SK-N-DZ (cell line): ENCODE results near the gene LTBP2. TPM values are rescaled to one million over a fixed set of nuclear protein-coding genes. Genes with fewer than 3 reads are reported as not detected.

Experiments used
- DNase-seq: peaks from one replicate; pipeline ENCODE4 v3.0.0-alpha.2; 2015; ENCODE audit warnings: low spot score
- polyA plus RNA-seq, 2 experiments: library from polyadenylated mRNA; depleted of rRNA; stranded (reverse); fragments of >200 nt; gene quantifications; 2 replicates each; pipeline ENCODE4 v1.2.3, GENCODE V29; 2014

LTBP2 gene
- 0.01 TPM in 1 of 2 replicates, not detected in the other for polyA plus RNA-seq (2014; cell fraction: cytosol; rRNA removed)
- polyA plus RNA-seq (2014; cell fraction: nucleus; rRNA removed): not detected in 2 replicates

- DNase-seq: no peak
Measured at GRCh38 chr14:74611650-74612349, at the start of gene LTBP2. LTBP2 (minus strand) TSS chr14:74612237; CDS start chr14:74611944, 293 bp downstream.

GRCh38 chr14:74660863-74661262, 48.8 kb upstream of the LTBP2 start:
- no peak for DNase-seq

- no peak for DNase-seq
Measured at GRCh38 chr14:74660167-74660566, 48.1 kb upstream of the LTBP2 start.

GRCh38 chr14:74658535-74659131, 46.6 kb upstream of the LTBP2 start:
- DNase-seq: no peak

- no peak for DNase-seq
Measured at GRCh38 chr14:74656964-74657363, 44.9 kb upstream of the LTBP2 start.

- no peak for DNase-seq
Measured at GRCh38 chr14:74655599-74656395, 43.8 kb upstream of the LTBP2 start.

- no peak for DNase-seq
Measured at GRCh38 chr14:74654931-74655330, 42.9 kb upstream of the LTBP2 start.

GRCh38 chr14:74653386-74654138, 41.5 kb upstream of the LTBP2 start:
- no peak for DNase-seq

- no peak for DNase-seq
Measured at GRCh38 chr14:74652541-74652940, 40.5 kb upstream of the LTBP2 start.

- DNase-seq: no peak
Measured at GRCh38 chr14:74650927-74651686, 39.1 kb upstream of the LTBP2 start.

GRCh38 chr14:74649673-74650072, 37.6 kb upstream of the LTBP2 start:
- no peak for DNase-seq

- DNase-seq: no peak
Measured at GRCh38 chr14:74649167-74649566, 37.1 kb upstream of the LTBP2 start.

GRCh38 chr14:74648601-74649000, 36.6 kb upstream of the LTBP2 start:
- no peak for DNase-seq

GRCh38 chr14:74647678-74648461, 35.8 kb upstream of the LTBP2 start:
- no peak for DNase-seq

GRCh38 chr14:74647061-74647677, 35.1 kb upstream of the LTBP2 start:
- DNase-seq: no peak

GRCh38 chr14:74645756-74646470, 33.9 kb upstream of the LTBP2 start:
- DNase-seq: no peak

GRCh38 chr14:74645244-74645643, 33.2 kb upstream of the LTBP2 start:
- DNase-seq: no peak

GRCh38 chr14:74641601-74642391, 29.8 kb upstream of the LTBP2 start:
- no peak for DNase-seq
